NCI-H2171 treated with DMSO at 0.1 percent for 48 hours (cell line): Measurements from ENCODE around the gene TNFSF13B.

Source experiments
- DNase-seq: peaks from one replicate; lab custom pipeline; 2025; lab: John Stamatoyannopoulos, UW

TNFSF13B gene

GRCh38 chr13:108346376-108346775, 76.9 kb downstream of the TNFSF13B start:
- DNase-seq: no peak

- no peak for DNase-seq
Measured at GRCh38 chr13:108349269-108349668, 79.8 kb downstream of the TNFSF13B start.

- DNase-seq: no peak
Measured at GRCh38 chr13:108350579-108350978, 81.1 kb downstream of the TNFSF13B start.

- no peak for DNase-seq
Measured at GRCh38 chr13:108352599-108352998, 83.1 kb downstream of the TNFSF13B start.

- DNase-seq: no peak
Measured at GRCh38 chr13:108357228-108357627, 87.7 kb downstream of the TNFSF13B start.
